H9 (cell line): ENCODE results near the gene CHMP4B. TPM values are rescaled to one million over a fixed set of nuclear protein-coding genes. Genes with fewer than 3 reads are reported as not detected.

Experiments
- DNase-seq: peaks from one replicate; pipeline ENCODE4 v3.0.0-alpha.2; 2017
- H2AFZ ChIP-seq: one replicate; pipeline ENCODE4 v1.6.1; 2013; ENCODE audit warnings: mild to moderate bottlenecking, low read length, control low read depth, moderate library complexity
- H2AK5ac ChIP-seq: 2 replicates; pipeline ENCODE4 v1.6.1; 2013; ENCODE audit warnings: low read length, control low read depth, mixed read lengths; ENCODE audit not compliant: insufficient read length
- H2BK120ac ChIP-seq: one replicate; pipeline ENCODE4 v1.6.1; 2013; ENCODE audit warnings: low read depth, mild to moderate bottlenecking, low read length, control low read depth, inconsistent platforms; ENCODE audit not compliant: poor library complexity, severe bottlenecking
- H2BK12ac ChIP-seq: 2 replicates; pipeline ENCODE4 v1.6.1; 2013; ENCODE audit warnings: low read length, control low read depth, mixed read lengths, low read depth; ENCODE audit not compliant: insufficient read length
- H2BK15ac ChIP-seq: 2 replicates; pipeline ENCODE4 v1.6.1; 2013; ENCODE audit warnings: low read depth, low read length, control low read depth
- H2BK20ac ChIP-seq: one replicate; pipeline ENCODE4 v1.6.1; 2013; ENCODE audit warnings: low read depth, mild to moderate bottlenecking, low read length, control low read depth, inconsistent platforms; ENCODE audit not compliant: poor library complexity, severe bottlenecking
- H2BK5ac ChIP-seq: 2 replicates; pipeline ENCODE4 v1.6.1; 2013; ENCODE audit warnings: low read length, control low read depth, mixed read lengths; ENCODE audit not compliant: insufficient read length
- H3K14ac ChIP-seq: 2 replicates; pipeline ENCODE4 v1.6.1; 2013; ENCODE audit warnings: low read length, control low read depth; ENCODE audit not compliant: insufficient read depth
- H3K18ac ChIP-seq: 2 replicates; pipeline ENCODE4 v1.6.1; 2013; ENCODE audit warnings: low read depth, mild to moderate bottlenecking, mixed read lengths, low read length, control low read depth; ENCODE audit not compliant: insufficient read length
- H3K23ac ChIP-seq: 2 replicates; pipeline ENCODE4 v1.6.1; 2013; ENCODE audit warnings: low read length, control low read depth, mixed read lengths, low read depth; ENCODE audit not compliant: insufficient read length
- H3K23me2 ChIP-seq: 2 replicates; pipeline ENCODE4 v1.6.1; 2013; ENCODE audit warnings: low read depth, mild to moderate bottlenecking, mixed read lengths, low read length, control low read depth; ENCODE audit not compliant: insufficient read length, poor library complexity, severe bottlenecking
- H3K27ac ChIP-seq: 2 replicates; pipeline ENCODE4 v1.5.1; 2013; ENCODE audit warnings: low read length, control low read depth, mixed read lengths, low read depth; ENCODE audit not compliant: insufficient read length
- H3K27me3 ChIP-seq: 2 replicates; pipeline ENCODE4 v1.6.1; 2013; ENCODE audit warnings: low read length, control low read depth, inconsistent platforms; ENCODE audit not compliant: insufficient read depth
- H3K4ac ChIP-seq: 2 replicates; pipeline ENCODE4 v1.6.1; 2013; ENCODE audit warnings: low read depth, mild to moderate bottlenecking, control low read depth, inconsistent platforms, low read length, moderate library complexity
- H3K4me1 ChIP-seq: 2 replicates; pipeline ENCODE4 v1.6.1; 2013; ENCODE audit warnings: low read length, control low read depth, inconsistent platforms; ENCODE audit not compliant: insufficient read depth
- H3K4me2 ChIP-seq: 2 replicates; pipeline ENCODE4 v1.6.1; 2013; ENCODE audit warnings: low read length, control low read depth, mixed read lengths; ENCODE audit not compliant: insufficient read length, insufficient read depth
- H3K56ac ChIP-seq: 2 replicates; pipeline ENCODE4 v1.6.1; 2013; ENCODE audit warnings: low read depth, mild to moderate bottlenecking, mixed read lengths, low read length, control low read depth; ENCODE audit not compliant: insufficient read length
- H3K79me1 ChIP-seq: 2 replicates; pipeline ENCODE4 v1.6.1; 2013; ENCODE audit warnings: low read depth, mild to moderate bottlenecking, moderate library complexity, low read length, control low read depth, inconsistent platforms; ENCODE audit not compliant: insufficient read depth, poor library complexity, severe bottlenecking
- H3K79me2 ChIP-seq: 2 replicates; pipeline ENCODE4 v1.6.1; 2013; ENCODE audit warnings: low read length, control low read depth, inconsistent platforms; ENCODE audit not compliant: insufficient read depth
- H3K9ac ChIP-seq: 2 replicates; pipeline ENCODE4 v1.6.1; 2013; ENCODE audit warnings: low read length, control low read depth, mixed read lengths; ENCODE audit not compliant: insufficient read length; ENCODE audit errors: extremely low read depth
- H3K9me3 ChIP-seq: one replicate; pipeline ENCODE4 v1.6.1; 2013; ENCODE audit warnings: low read depth, low read length, inconsistent platforms; ENCODE audit not compliant: control insufficient read depth
- H3T11ph ChIP-seq: one replicate; pipeline ENCODE4 v1.6.1; 2013; ENCODE audit warnings: mild to moderate bottlenecking, low read length, control low read depth, inconsistent platforms
- H4K20me1 ChIP-seq: one replicate; pipeline ENCODE4 v1.6.1; 2013; ENCODE audit not compliant: control insufficient read depth, insufficient read length, insufficient read depth
- H4K5ac ChIP-seq: 2 replicates; pipeline ENCODE4 v1.6.1; 2013; ENCODE audit warnings: low read depth, mild to moderate bottlenecking, mixed read lengths, low read length, control low read depth; ENCODE audit not compliant: insufficient read length
- H4K8ac ChIP-seq: replicated peaks from 2 replicates; pipeline ENCODE4 v1.6.1; 2013; ENCODE audit warnings: low read length, control low read depth, mixed read lengths, low read depth; ENCODE audit not compliant: insufficient read length
- H4K91ac ChIP-seq: 2 replicates; pipeline ENCODE4 v1.6.1; 2013; ENCODE audit warnings: low read depth, mild to moderate bottlenecking, moderate library complexity, mixed read lengths, low read length, control low read depth; ENCODE audit not compliant: insufficient read length
- H3K27ac Mint-ChIP-seq, 3 experiments: 2 replicates in 2 of 3; 3 replicates in 1 of 3; pipeline ENCODE4 v1.8.0; 2020 to 2021; ENCODE audit warnings: mixed read lengths in 3 of 3, mild to moderate bottlenecking in 1 of 3, moderate library complexity in 1 of 3
- H3K27me3 Mint-ChIP-seq: 2 replicates; pipeline ENCODE4 v1.8.0; 2021; ENCODE audit warnings: low read depth, mild to moderate bottlenecking, moderate library complexity, mixed read lengths
- H3K36me3 Mint-ChIP-seq, 3 experiments: 2 replicates in 2 of 3; 3 replicates in 1 of 3; pipeline ENCODE4 v1.8.0; 2020 to 2021; ENCODE audit warnings: low read depth in 3 of 3, mixed read lengths in 3 of 3; ENCODE audit not compliant: insufficient read depth in 1 of 3
- H3K4me1 Mint-ChIP-seq, 2 experiments: 2 replicates each; pipeline ENCODE4 v1.8.0; 2020; ENCODE audit warnings: mixed read lengths in 2 of 2
- H3K4me3 Mint-ChIP-seq, 2 experiments: 2 replicates in 1 of 2; 3 replicates in 1 of 2; pipeline ENCODE4 v1.8.0; 2020 to 2021; ENCODE audit warnings: mild to moderate bottlenecking in 2 of 2, mixed read lengths in 2 of 2, moderate library complexity in 1 of 2
- H3K9me3 Mint-ChIP-seq, 2 experiments: 2 replicates in 1 of 2; 3 replicates in 1 of 2; pipeline ENCODE4 v1.8.0; 2020; ENCODE audit warnings: mild to moderate bottlenecking in 2 of 2, mixed read lengths in 2 of 2, moderate library complexity in 1 of 2
- CTCF ChIP-seq: fragments of 200-600 bp; sonication (generic); conservative IDR thresholded peaks from 3 replicates; pipeline ENCODE4 v1.8.0; 2021; ENCODE audit warnings: antibody characterized with exemption, mild to moderate bottlenecking
- WGBS: extraction: QIAGEN DNeasy Blood & Tissue Kit; methylation state at CpG from one replicate; pipeline ENCODE4 v1.1.7; 2013; ENCODE audit warnings: missing lambda C conversion rate, low lambda C conversion rate, mixed read lengths; ENCODE audit not compliant: insufficient read length; ENCODE audit errors: extremely low coverage; 5-methylcytosine and 5-hydroxymethylcytosine counted together
- total RNA-seq: library from RNA; stranded (reverse); gene quantifications from 2 replicates; pipeline ENCODE4 v1.2.1, GENCODE V29; 2021

The CHMP4B gene
- total RNA-seq, 1 experiment from 2014 or later, result 94.9 TPM

DNA sequence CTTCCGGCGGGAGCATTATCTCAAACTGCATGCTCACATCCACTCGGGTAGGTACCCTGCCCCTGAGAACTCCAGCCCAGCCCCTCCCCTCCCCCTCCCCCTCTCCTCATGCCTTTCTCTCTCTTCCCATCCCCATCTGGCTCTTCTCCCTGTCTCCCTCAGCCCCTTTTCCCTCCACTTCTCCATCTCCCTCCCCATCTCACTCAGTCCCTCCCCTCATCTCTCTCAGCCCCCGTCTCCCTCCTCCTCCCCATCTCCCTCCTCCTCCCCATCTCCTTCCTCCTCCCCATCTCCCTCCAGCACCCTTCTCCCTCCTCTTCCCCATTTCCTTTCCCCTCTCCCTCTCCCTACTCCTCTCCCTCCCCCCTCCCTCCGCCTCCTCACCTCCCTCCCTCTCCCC lies 27.3 kb upstream of the CHMP4B start:
- no peak overlapping the region for H2BK20ac ChIP-seq
- H3K79me2 ChIP-seq, result no peaks in the 10 kb centered on the region
- no peak overlapping the region for H3K4ac ChIP-seq
- H3T11ph ChIP-seq, result no peak overlapping the region
- peaks cover 6 to 9% of the 10 kb centered on the region in 2 experiments for H3K4me1 Mint-ChIP-seq
- no peaks in the 10 kb centered on the region for H3K27me3 Mint-ChIP-seq
- H3K9ac ChIP-seq, result no peak overlapping the region
- no peaks in the 10 kb centered on the region for H4K20me1 ChIP-seq
- no peak for TF ChIP-seq CTCF
- H4K8ac ChIP-seq, result no peak overlapping the region
- no peak overlapping the region for H3K27ac ChIP-seq
- no peaks in the 10 kb centered on the region for H3K79me1 ChIP-seq
- no peak overlapping the region for H2BK15ac ChIP-seq
- DNase-seq, result no peak
- peak overlapping the region; percentile 16 for H3K4me2 ChIP-seq
- H4K91ac ChIP-seq, result no peak overlapping the region
- no peak overlapping the region for H3K23ac ChIP-seq
- no peaks in the 10 kb centered on the region for H3K27me3 ChIP-seq
- no peak overlapping the region; a peak in 1 of 5 replicates for H3K4me3 Mint-ChIP-seq
- H2BK120ac ChIP-seq, result no peak overlapping the region
- H3K27ac Mint-ChIP-seq, result no peak overlapping the region
- no peaks in the 10 kb centered on the region; the same call in 1 of the 2 replicates for H3K4me1 ChIP-seq
- H2AK5ac ChIP-seq, result no peak overlapping the region
- peaks cover 0 to 5% (median 4%) of the 10 kb centered on the region in 3 experiments; a peak in 2 of 7 replicates for H3K36me3 Mint-ChIP-seq
- H2BK5ac ChIP-seq, result no peak overlapping the region
- H2BK12ac ChIP-seq, result no peak overlapping the region
- H4K5ac ChIP-seq, result no peak overlapping the region
- H3K14ac ChIP-seq, result no peak overlapping the region
- no peaks in the 10 kb centered on the region for H3K9me3 ChIP-seq
- H3K56ac ChIP-seq, result no peak overlapping the region
- 94% methylated on average over 2 of the region's 5 CpGs for WGBS
- no peak overlapping the region for H3K18ac ChIP-seq
- no peaks in the 10 kb centered on the region for H3K9me3 Mint-ChIP-seq
- H2AFZ ChIP-seq, result no peak overlapping the region
- H3K23me2 ChIP-seq, result no peaks in the 10 kb centered on the region
